Left renal cortex interstitium (tissue), 4 donors: ENCODE measurements around the gene MTCL1. TPM values are rescaled to one million over a fixed set of nuclear protein-coding genes. Genes with fewer than 3 reads are reported as not detected.

Experiments used
- DNase-seq, 4 donors: peaks; one replicate each; pipeline ENCODE4 v3.0.0-alpha.2; 2013; ENCODE audit warnings: low read depth in 4 of 4, low spot score in 2 of 4, missing footprints in 1 of 4
- polyA plus RNA-seq, 4 donors: library from polyadenylated mRNA; unstranded; fragments of 120-200 nt; gene quantifications; one replicate each; pipeline ENCODE4 v1.2.1, GENCODE V29; 2013; ENCODE audit not compliant: insufficient read length in 4 of 4

The MTCL1 gene
- polyA plus RNA-seq, 4 donors = 13.4 to 33.1 (median 22.6) TPM

DNA sequence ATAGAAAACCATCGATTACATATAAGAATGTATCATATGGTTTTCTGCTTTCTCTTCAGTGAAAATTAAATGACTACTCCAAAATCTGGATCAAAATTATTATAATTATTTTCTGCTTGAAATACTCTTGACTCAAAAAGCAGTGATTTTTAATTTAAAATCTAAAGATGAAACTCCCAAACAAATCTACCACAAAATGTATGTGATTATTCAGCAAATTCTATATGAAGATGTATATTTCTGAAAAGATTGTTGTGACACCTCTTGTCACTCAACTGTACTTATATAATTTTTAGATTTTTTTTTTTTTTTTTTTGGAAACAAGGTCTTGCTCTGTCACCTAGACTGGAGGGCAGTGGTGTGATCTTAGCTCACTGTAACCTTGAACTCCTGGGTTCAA lies 98.6 kb downstream of the MTCL1 start:
- DNase-seq = no peak

DNA sequence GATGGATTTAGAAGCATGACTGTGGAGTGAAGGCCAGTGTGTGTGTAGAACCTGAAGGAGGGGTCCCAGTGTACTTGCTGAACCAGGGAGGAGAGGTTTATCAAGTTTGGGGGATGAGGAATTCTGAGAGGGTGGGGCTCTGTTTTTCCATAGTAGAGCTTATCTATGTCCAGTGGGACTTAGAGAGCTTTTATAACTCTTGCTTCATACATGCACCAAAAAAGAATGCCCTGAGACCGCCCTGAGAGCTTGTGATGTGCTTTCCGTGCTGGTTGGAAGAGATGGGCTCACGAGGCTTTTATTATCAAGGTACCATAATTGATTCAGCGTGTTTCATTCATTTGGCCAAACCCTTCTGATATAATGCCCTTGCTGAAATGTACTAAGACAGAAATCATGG lies 100.2 kb downstream of the MTCL1 start:
- DNase-seq = no peak

DNA sequence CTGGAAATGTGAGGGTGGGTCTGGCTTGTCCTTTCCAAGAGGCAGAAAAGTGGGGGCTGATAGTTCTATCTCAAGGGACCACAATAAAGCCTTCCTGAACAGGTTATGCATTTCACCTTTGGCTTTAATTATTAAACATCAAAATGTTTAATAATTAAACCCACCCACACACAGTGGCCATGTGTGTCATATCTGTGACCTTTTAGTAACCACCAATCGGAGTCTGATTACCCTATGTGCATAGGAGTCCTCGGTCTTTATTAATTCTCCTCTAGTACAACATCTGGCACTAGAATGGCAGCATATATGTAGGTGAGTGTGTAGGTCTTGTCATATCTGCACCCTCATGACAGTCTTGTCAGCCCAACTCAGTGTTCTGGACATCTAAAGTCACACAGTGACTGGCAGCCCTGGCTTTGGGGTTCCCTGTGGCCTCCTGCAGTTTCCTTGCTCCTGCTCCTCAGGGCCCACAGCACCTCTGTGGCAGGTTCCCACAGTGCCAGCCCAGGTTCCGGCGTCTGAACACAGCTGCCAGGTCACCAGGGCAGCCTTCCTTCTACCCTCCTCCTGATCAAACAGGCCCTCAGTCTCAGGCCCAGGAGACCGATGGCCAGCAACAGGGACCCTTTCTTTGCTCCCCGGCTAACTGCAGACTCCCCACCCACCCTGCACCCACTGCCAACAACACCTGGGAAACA lies 100.9 kb downstream of the MTCL1 start:
- no peak for DNase-seq

DNA sequence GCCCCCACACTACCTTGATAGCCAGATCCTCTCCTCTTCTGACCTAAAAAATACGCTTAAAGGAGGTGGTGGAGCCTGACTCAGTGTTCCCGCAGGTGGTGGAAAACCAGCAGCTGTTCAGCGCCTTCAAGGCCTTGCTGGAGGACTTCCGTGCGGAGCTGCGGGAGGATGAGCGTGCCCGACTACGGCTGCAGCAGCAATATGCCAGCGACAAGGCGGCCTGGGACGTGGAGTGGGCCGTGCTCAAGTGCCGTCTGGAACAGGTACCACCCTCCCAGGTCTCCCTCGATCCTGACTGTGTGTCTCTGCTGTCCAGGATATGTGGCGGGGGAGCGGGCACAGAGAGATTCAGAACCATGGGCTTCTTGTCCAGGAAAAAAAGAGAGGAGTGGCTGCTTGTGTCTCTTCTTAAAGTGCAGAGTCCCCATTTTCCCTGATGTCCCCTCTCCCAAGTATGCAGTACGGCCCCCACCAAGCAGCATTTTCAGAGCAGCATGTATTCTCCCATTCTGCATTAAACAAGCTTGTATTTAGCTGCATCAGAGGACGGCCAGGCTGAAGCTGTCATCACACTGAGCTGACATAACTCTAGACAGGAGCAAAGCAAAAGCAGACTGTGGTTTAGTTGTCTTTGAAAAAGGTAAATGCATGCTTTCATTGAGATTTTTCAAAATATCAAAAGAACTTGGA lies 101.6 kb downstream of the MTCL1 start:
- no peak for DNase-seq

DNA sequence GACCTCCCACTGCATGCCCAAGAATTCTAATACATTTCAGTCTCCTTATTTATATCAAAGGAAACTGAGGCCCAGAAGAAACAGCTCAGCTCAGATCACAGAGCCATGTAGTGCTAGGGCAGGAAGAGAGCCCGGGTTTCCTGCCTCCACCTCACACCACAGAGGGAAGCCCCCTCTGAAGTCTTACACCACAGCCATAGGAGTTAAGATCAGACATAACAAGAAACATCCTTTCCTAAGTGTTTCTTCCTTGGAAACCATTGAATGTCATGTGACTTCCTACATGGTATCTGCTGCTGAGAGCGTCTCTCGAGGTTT lies 102.1 kb downstream of the MTCL1 start:
- no peak for DNase-seq

DNA sequence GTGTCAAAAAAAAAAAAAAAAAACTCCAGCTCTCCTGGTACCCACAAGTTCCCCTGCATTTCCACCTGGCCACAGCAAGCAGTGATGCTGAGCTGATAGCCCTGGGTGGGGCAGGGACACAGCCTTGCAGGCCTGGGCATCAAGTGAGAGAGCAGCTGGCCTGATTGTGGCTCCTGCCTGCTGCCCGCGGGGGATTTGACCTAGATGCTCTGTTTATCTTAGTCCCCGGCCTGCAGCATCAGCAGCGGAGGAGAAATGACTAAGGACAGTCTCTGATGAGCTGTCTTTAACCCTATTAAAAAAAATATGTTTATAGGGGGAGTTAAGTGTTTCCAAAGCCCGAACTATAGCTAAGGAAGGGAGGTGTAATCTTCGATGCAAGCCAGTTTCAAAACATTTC lies 102.6 kb downstream of the MTCL1 start:
- no peak for DNase-seq

DNA sequence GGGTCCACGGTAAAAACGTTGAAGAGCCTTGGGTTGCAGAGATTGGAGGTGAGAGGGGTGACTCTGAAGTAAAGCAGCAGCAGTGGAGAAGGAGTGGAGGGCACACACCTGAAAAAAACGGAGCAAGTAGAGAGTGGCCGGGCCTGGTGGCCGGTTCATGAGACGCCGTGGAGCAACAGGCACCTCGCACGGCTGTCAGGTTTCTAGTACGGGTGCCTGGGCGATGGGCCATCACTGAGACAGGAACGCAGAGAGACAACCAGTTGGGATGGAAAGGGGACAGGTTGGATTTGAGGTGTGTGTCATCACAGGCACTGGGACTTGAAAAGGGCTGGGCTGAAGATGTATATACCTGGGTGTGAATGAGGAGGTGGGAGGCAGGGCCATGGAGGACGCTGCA lies 104.2 kb downstream of the MTCL1 start:
- DNase-seq = no peak

DNA sequence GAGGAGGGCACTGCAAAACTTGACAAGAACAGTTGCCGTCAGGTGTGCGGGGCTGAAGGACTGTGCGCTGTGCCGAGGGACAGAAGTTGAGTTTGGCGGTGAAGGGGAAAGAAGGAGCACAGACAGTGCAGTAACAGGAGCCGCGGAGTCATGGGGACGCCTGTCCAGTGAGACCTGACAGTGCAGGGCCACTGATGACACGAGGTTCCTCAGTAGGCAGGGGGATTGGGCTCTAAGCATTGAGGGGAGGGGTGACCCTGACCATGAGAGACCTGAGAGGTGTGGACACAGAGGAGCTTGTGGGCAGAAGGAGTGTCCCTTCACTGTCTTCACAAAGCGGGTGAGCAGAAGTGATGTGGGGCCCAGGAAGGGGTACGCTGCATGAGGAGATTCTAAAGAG lies 104.8 kb downstream of the MTCL1 start:
- no peak for DNase-seq

DNA sequence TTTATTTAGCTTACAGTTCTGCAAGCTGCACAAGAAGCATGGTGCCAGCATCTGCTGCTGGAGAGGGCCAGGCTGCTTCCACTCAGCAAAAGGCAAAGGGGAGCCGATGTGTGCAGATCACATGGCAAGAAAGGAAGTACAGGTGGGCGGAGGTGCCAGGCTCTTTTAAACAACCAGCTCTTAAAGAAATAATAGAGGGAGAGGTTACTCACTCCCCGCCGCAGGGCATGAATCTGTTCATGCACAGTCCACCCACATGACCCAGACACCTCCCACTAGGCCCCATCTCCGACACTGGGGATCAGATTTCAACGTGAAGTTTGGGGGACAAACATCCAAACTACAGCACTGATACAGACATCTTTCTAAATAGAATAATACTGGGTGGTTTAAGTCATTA lies 105.8 kb downstream of the MTCL1 start:
- DNase-seq = no peak

DNA sequence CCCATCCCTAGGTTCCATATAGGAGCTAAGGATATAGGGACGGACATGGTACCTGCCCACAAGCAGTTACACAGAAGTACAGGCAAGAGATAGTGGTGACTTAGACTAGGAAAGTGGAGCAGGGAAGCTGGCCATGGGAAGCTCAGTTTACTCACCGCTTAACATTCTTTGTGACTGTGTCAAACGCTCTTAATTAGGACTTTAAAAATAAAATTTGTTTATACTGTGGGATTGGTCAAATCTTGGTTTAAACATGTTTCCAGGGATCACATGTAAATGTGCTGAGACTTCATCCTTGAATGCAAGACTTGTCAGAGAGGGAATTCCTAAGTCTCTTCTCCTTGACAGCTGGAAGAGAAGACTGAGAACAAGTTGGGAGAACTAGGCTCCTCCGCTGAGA lies 107.3 kb downstream of the MTCL1 start:
- no peak for DNase-seq

DNA sequence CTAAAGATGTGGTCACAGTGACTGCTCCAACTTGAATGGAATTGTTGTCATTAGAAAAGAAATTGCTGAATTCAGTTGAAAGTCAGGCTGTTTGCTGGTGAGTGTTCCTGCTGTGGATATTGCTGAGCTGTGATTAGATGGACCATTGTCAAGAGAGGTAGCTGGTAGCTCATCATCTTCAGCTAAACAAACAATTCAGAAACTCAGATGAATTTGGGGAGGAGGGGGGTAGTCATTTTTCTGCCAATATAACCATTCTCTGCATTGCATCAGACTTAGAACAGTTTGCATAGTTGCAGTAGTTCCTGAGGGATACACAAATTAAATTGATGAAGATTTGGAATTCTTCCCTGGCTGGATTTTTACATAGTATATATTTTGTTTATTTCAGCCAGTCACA lies 108.3 kb downstream of the MTCL1 start:
- DNase-seq = no peak

DNA sequence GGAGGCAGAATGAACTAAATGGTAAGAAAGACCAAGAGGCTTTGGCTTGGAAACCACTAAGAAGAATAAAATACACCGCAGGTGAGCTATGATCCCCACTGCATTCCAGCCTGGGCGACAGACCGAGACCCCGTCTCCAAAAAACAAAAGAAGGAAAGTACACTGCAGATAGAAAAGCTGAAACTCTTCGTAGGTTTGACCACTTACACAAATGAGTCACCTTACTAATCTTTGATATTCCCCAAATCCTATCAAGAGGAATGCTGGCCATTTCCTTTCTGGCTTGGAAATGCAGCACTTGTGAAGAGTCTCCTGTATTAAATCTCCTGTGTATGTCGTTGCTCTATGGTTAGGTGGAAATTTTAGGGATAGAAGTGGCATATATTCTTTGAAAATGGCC lies 108.8 kb downstream of the MTCL1 start:
- no peak for DNase-seq

DNA sequence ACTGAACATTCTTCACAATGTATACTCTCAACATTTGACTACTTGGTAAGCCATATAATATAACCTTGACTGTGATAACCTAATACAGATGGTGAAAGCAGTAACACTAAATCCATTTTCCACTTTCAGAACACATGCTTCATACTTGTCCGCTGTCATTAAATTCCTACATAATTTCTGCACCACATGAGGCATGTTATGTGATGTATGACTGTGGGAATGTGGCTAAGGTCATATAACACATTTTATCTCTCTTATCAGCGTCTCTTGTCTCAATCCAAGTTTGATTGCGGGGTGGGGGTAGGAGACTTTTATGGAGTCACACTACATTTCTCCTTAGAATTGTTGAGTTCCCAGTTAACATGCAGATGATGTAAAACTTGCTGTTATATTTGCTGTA lies 110.9 kb downstream of the MTCL1 start:
- DNase-seq = no peak

DNA sequence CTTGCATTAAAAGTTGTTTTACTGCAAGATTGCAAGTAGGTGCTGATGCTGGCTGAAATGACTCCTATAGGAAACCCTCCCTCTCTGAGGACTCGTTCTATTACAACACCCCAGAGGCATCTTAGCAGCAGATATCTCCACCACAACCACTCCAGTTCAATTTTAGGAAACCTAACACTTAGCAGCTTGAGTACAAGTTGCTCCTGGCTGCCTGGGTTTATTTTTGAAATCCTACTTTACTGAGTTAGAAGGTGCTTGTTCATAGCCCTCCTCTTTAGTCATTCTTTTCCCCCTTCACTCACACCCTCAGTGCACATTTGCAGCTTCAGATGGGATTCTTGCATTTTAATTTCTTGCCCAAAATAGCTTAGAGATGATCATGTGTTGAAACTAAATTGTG lies 111.5 kb downstream of the MTCL1 start:
- no peak for DNase-seq

DNA sequence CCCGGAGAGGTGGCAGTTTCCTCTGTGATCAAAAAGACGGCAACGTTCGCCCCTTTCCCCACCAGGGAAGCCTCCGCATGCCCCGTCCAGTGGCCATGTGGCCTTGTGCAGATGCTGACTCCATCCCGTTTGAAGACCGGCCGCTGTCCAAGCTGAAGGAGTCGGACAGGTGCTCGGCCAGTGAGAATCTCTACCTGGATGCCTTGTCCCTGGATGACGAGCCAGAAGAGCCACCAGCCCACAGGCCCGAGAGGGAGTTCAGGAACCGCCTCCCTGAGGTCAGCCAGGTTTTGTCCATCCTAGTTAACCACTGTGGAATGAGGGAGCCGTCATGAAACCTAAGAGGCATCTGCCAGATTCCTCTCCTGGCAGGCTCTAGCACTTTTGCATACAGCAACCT lies 113.6 kb downstream of the MTCL1 start:
- no peak for DNase-seq

DNA sequence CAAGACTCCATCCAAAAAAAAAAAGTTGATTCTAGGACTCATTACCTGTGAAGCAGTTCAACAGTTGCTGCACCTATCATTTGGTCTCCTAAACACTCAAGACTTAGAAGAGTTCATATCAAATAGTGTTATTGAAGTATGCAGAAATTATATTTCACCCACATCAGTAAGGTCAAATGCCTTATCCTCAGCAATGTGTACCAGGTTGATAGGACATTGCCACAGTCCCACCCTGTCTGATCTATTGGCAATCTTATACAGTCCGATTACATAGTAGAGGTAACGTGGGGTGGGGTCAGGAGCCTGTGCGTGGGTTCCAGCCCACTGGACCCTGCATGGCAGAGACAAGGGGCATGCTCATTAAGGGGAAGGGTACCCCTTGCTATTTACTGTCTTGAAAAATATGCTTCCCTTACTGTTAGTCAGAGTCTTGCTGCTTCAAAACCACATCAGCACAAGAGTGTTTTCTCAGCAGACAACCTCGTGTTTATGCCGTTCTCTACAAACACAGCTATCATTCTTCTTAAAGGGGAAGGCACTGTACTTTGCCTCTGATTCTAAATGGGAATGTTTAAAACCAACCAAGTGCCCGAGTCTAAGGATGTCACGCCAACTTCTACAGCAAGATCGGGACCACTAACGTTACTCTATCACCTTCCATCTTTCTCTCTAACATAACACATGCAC lies 115.2 kb downstream of the MTCL1 start:
- no peak for DNase-seq

DNA sequence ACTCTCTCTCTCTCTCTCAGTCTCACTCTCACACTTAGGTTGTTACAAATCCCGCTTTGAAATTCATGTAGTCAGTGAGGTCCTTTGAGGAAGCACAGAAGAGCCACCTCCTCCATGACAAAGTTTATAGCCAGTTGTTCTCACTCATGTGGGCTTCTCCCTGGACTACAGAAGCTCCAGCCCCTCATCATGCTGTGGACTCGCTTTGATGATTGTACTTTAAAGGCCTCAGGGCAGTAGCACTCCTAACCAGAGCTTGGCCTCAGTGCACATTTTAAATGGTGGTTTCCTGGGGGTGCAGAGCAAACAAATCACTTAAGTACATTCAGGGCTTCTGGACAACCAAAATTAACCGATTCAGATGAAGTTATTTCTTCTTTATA lies 115.7 kb downstream of the MTCL1 start:
- DNase-seq = no peak

DNA sequence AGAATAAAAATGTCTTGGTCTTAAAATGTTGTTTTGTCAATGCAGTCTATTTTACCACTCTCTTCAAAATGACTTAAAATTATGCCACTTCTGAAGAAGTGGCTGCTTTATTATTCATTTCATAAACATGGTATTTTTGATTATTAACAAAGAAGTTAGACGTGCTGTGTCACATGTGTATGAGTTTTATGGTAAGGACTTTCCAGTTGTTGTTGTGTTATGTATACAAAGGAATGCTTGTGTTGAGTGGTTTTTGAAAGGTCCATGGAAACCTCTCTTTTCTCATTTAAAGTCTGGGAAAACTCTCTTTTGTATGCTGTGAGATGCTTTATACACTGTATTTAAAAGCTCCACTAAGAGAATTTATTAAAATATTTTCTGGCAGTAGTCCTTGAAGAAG lies 116.2 kb downstream of the MTCL1 start:
- no peak for DNase-seq

DNA sequence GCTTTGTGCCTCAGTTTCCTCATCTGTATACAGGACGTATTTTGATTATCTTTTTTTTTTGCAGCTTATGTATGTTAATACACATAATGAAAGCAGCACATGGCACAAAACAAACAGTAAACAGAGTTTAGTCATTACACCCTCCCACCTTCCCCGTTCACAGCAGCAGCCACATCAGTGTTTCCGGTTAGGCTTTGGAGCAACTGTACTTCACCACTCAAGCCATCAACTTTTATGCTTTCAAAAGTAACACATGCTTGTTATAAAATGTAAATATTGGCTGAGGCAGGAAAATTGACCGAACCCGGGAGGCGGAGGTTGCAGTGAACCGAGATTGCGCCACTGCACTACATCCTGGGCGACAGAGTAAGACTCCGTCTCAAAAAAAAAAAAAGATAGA lies 117.3 kb downstream of the MTCL1 start:
- no peak for DNase-seq

DNA sequence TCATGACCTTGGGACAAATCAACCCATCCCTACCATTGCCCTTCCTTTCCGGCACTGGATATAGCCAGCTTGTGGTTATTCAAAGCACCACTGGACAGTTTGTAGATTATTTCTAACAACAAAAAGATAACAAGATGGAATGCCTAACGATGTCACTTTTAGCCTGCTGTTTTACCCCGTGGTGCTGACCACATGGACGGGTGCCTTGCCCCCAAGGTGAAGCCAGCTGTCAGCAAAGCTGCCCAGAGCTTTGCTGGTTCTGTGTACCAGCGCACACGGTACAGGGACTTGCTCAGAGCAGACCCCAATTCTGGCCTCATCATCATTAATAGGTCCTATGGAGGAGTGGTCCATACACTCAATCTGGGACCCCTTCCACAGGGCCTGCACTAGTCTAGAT lies 118.2 kb downstream of the MTCL1 start:
- DNase-seq = no peak

DNA sequence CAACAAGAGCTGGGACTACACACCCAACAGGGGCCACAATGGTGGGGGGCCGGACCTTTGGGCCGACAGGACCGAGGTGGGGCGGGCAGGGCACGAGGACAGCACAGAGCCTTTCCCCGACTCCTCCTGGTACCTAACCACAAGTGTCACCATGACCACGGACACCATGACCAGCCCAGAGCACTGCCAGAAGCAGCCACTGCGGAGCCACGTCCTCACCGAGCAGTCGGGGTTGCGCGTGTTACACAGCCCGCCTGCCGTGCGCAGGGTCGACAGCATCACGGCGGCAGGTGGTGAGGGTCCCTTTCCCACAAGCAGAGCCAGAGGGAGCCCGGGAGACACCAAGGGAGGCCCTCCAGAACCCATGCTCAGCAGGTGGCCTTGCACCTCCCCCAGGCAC lies 119.5 kb downstream of the MTCL1 start:
- DNase-seq = no peak

DNA sequence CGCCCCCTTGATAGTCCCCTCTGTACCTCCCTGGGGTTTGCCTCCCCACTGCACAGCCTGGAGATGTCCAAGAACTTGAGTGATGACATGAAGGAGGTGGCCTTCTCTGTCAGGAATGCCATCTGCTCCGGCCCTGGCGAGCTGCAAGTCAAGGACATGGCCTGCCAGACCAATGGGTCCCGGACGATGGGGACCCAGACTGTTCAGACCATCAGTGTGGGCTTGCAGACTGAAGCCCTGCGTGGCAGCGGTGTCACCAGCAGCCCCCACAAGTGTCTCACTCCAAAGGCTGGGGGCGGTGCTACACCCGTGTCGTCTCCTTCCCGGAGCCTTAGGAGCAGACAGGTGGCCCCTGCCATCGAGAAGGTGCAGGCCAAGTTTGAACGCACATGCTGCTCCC lies 119.9 kb downstream of the MTCL1 start:
- DNase-seq = no peak
